Measurements from ENCODE around the gene STOML1.

The STOML1 gene

DNA sequence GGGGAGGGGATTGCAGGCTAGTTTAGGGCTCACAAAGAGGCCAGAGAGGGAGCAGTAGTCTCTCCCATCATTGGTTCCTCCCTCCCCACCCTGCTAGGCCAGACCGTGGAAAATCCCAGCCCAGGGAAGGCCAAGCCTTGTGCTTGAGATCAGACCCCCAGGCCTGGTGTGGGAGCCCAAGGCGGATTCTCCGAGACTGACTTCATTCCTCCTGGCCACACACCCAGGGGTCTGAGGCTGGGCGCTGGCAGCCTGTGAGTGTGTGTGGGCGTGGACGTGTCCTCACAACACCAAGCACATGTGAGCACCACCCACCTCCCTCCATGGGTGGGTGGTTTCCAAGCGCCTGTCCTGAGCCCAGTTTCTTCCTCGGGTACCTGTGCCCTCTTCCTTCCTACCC lies 61.7 kb downstream of the STOML1 start:
- DNase-seq (ENCODE audit: low read depth), result no peak

DNA sequence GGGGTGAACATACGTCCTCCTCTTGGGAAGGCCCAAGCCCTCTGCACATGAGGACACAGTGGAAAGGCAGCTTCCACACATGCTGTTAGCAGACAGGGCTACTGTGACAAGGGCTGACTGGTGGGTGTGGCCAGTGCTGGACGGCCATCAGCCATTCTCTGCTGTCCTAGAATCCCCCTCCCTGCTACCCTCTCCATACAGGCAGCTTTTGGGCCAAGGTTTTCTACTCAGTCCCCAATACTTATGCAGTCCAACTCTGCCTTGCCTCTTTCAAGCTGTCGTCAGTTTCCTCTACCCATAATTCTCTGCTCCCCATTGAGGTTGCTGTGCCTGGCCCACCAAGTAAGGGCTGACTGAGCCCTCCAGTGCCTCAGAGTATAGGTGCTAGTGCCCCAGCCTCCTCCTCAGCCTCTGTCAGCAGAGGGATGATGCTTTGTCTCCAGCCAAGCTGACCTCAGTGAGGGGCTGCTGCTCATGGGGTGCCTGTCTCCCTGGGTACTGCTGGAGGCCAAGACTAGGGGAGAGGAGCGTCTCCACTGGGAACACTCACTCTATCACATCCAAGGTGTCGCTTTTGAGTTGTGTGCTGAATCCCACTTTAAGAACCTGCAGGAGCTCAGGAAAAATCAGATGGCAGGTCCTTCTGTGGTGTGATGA lies 63.0 kb downstream of the STOML1 start:
- no peak for DNase-seq (ENCODE audit: low read depth)

All from stimulated activated CD8-positive, alpha-beta memory T cell treated with anti-CD3 and anti-CD28 coated beads, Interleukin-4, amount 100 ng/mL, for 24 hours (primary cell).